WTC11 (cell line): Measurements from ENCODE around the gene CCDC134. TPM values are rescaled to one million over a fixed set of nuclear protein-coding genes. Genes with fewer than 3 reads are reported as not detected.

Experiments used
- ATAC-seq: fragments of 200-7000 bp; cut with Tn5 transposase; 2 replicates; pipeline ENCODE4 v1.10.0; 2021; ENCODE audit warnings: mild to moderate bottlenecking, moderate library complexity
- CTCF ChIA-PET: fragments of 300-600 bp; sonication (Branson Sonifier 250); formaldehyde crosslinking; loops from one replicate; lab custom pipeline; 2021; ENCODE audit warnings: antibody characterized with exemption; lab: Charles Lee
- POLR2A ChIA-PET: fragments of 350-600 bp; sonication (Branson Sonifier 250); formaldehyde crosslinking; loops from one replicate; lab custom pipeline; 2021; ENCODE audit warnings: antibody characterized with exemption; lab: Charles Lee
- DNase-seq: peaks from one replicate; pipeline ENCODE4 v3.0.0; 2021; ENCODE audit warnings: low spot score
- H3K27ac Mint-ChIP-seq: 2 replicates; pipeline ENCODE4 v1.8.0; 2021; ENCODE audit warnings: mixed read lengths
- H3K27me3 Mint-ChIP-seq: 2 replicates; pipeline ENCODE4 v1.8.0; 2021; ENCODE audit warnings: low read depth, mild to moderate bottlenecking, moderate library complexity, mixed read lengths
- H3K36me3 Mint-ChIP-seq: 2 replicates; pipeline ENCODE4 v1.8.0; 2021; ENCODE audit warnings: mixed read lengths
- H3K4me1 Mint-ChIP-seq: 2 replicates; pipeline ENCODE4 v1.8.0; 2022; ENCODE audit warnings: mixed read lengths
- H3K4me3 Mint-ChIP-seq: 2 replicates; pipeline ENCODE4 v1.8.0; 2021; ENCODE audit warnings: mild to moderate bottlenecking, moderate library complexity, mixed read lengths
- H3K9me3 Mint-ChIP-seq: 2 replicates; pipeline ENCODE4 v1.8.0; 2021; ENCODE audit warnings: mixed read lengths
- ATF1 ChIP-seq: sonication (generic); formaldehyde crosslinking; IDR thresholded peaks from 2 replicates; pipeline ENCODE4 v1.8.1; 2023; ENCODE audit warnings: mild to moderate bottlenecking, moderate library complexity, missing genetic modification reagents
- ATF6 ChIP-seq: sonication (generic); formaldehyde crosslinking; IDR thresholded peaks from 2 replicates; pipeline ENCODE4 v1.8.1; 2023; ENCODE audit warnings: mild to moderate bottlenecking, missing genetic modification reagents
- ETV6 ChIP-seq: sonication (generic); formaldehyde crosslinking; IDR thresholded peaks from 2 replicates; pipeline ENCODE4 v1.8.1; 2022; ENCODE audit warnings: mild to moderate bottlenecking, missing genetic modification reagents
- HMGA2 ChIP-seq: fragments of 250-450 bp; sonication (Bioruptor Pico); IDR thresholded peaks from 2 replicates; pipeline ENCODE4 v1.4.0; 2021; ENCODE audit warnings: mild to moderate bottlenecking, moderate library complexity
- KAT7 ChIP-seq: sonication (generic); formaldehyde crosslinking; IDR thresholded peaks from 2 replicates; pipeline ENCODE4 v1.8.1; 2023; ENCODE audit warnings: missing genetic modification reagents, mild to moderate bottlenecking, borderline replicate concordance
- NR1H2 ChIP-seq: sonication (generic); formaldehyde crosslinking; IDR thresholded peaks from 2 replicates; pipeline ENCODE4 v1.9.0; 2021; ENCODE audit warnings: mild to moderate bottlenecking, moderate library complexity, missing genetic modification reagents
- PRDM15 ChIP-seq: sonication (generic); formaldehyde crosslinking; IDR thresholded peaks from 2 replicates; pipeline ENCODE4 v1.8.0; 2022; ENCODE audit warnings: missing genetic modification reagents
- SOX15 ChIP-seq: fragments of 250-450 bp; sonication (Bioruptor Pico); IDR thresholded peaks from 2 replicates; pipeline ENCODE4 v1.9.0; 2021; ENCODE audit warnings: mild to moderate bottlenecking
- SP1 ChIP-seq: sonication (generic); formaldehyde crosslinking; conservative IDR thresholded peaks from 2 replicates; pipeline ENCODE4 v1.8.1; 2022; ENCODE audit warnings: missing genetic modification reagents
- TEAD1 ChIP-seq: sonication (generic); formaldehyde crosslinking; IDR thresholded peaks from 2 replicates; pipeline ENCODE4 v1.8.0; 2022; ENCODE audit warnings: mild to moderate bottlenecking, missing genetic modification reagents
- TP53 ChIP-seq: sonication (generic); formaldehyde crosslinking; IDR thresholded peaks from 2 replicates; pipeline ENCODE4 v1.8.1; 2023; ENCODE audit warnings: mild to moderate bottlenecking, missing genetic modification reagents
- ZBTB21 ChIP-seq: sonication (generic); formaldehyde crosslinking; IDR thresholded peaks from 2 replicates; pipeline ENCODE4 v1.8.1; 2023; ENCODE audit warnings: mild to moderate bottlenecking, missing genetic modification reagents, borderline replicate concordance
- ZNF219 ChIP-seq: sonication (generic); formaldehyde crosslinking; IDR thresholded peaks from 2 replicates; pipeline ENCODE4 v1.8.0; 2023; ENCODE audit warnings: missing genetic modification reagents, mild to moderate bottlenecking, borderline replicate concordance
- total RNA-seq: library from RNA; stranded (reverse); gene quantifications from 3 replicates; pipeline ENCODE4 v1.2.3, GENCODE V29; 2021
- TF ChIP-seq, protein P1 (sequence below): sonication (generic); formaldehyde crosslinking; IDR thresholded peaks from 2 replicates; pipeline ENCODE4 v1.8.1; 2023; ENCODE audit warnings: mild to moderate bottlenecking, missing genetic modification reagents, moderate library complexity
- TF ChIP-seq, protein P2 (sequence below): fragments of 250-450 bp; sonication (Bioruptor Pico); IDR thresholded peaks from 2 replicates; pipeline ENCODE4 v1.9.0; 2021; ENCODE audit warnings: moderate library complexity, mild to moderate bottlenecking, inconsistent platforms, borderline replicate concordance
- TF ChIP-seq, protein P3 (sequence below): sonication (generic); formaldehyde crosslinking; IDR thresholded peaks from 2 replicates; pipeline ENCODE4 v1.8.0; 2022; ENCODE audit warnings: mild to moderate bottlenecking, missing genetic modification reagents
- TF ChIP-seq, protein P4 (sequence below): sonication (generic); formaldehyde crosslinking; IDR thresholded peaks from 2 replicates; pipeline ENCODE4 v1.8.1; 2023; ENCODE audit warnings: mild to moderate bottlenecking, moderate library complexity, missing genetic modification reagents

CCDC134 gene
- total RNA-seq, 1 experiment from 2014 or later: 19.0 TPM

GRCh38 chr22:41782316-41782715 lies 18.2 kb upstream of the CCDC134 start (continued):
- TF ChIP-seq SP1 (no peak), SOX15 (no peak), NR1H2 (CRISPR knock-in tag) (no peak), HMGA2 (CRISPR knock-in tag) (no peak)

- DNase-seq: no peak
- peaks cover 6% of the 10 kb centered on the region; the same call in 1 of the 2 replicates for H3K4me1 Mint-ChIP-seq
- no peaks in the 10 kb centered on the region for H3K9me3 Mint-ChIP-seq
- no peak for ATAC-seq
- peaks cover 7% of the 10 kb centered on the region; the same call in 1 of the 2 replicates for H3K27me3 Mint-ChIP-seq
- POLR2A ChIA-PET: no interaction called here
- no peaks in the 10 kb centered on the region for H3K36me3 Mint-ChIP-seq
- no peak overlapping the region for H3K27ac Mint-ChIP-seq
- CTCF ChIA-PET: interaction anchor here (1.0 to 6.6 kb wide), 5 partner anchors 17 to 86 kb away, joined by 3 to 36 read pairs (median 7); no protein-coding TSS in a partner anchor
- no peak overlapping the region for H3K4me3 Mint-ChIP-seq
- TF ChIP-seq ZBTB21 (CRISPR knock-in tag) (no peak), ETV6 (CRISPR knock-in tag) (no peak), PRDM15 (CRISPR knock-in tag) (no peak), KAT7 (CRISPR knock-in tag) (no peak), ATF6 (no peak), TP53 (CRISPR knock-in tag) (no peak), TEAD1 (no peak), ATF1 (no peak), ZNF219 (CRISPR knock-in tag) (no peak)
- TF ChIP-seq, protein P1, sequence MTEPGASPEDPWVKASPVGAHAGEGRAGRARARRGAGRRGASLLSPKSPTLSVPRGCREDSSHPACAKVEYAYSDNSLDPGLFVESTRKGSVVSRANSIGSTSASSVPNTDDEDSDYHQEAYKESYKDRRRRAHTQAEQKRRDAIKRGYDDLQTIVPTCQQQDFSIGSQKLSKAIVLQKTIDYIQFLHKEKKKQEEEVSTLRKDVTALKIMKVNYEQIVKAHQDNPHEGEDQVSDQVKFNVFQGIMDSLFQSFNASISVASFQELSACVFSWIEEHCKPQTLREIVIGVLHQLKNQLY (CRISPR knock-in tag): no peak
- TF ChIP-seq, protein P2, sequence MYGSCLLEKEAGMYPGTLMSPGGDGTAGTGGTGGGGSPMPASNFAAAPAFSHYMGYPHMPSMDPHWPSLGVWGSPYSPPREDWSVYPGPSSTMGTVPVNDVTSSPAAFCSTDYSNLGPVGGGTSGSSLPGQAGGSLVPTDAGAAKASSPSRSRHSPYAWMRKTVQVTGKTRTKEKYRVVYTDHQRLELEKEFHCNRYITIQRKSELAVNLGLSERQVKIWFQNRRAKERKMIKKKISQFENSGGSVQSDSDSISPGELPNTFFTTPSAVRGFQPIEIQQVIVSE (CRISPR knock-in tag): no peak
- TF ChIP-seq, protein P3, sequence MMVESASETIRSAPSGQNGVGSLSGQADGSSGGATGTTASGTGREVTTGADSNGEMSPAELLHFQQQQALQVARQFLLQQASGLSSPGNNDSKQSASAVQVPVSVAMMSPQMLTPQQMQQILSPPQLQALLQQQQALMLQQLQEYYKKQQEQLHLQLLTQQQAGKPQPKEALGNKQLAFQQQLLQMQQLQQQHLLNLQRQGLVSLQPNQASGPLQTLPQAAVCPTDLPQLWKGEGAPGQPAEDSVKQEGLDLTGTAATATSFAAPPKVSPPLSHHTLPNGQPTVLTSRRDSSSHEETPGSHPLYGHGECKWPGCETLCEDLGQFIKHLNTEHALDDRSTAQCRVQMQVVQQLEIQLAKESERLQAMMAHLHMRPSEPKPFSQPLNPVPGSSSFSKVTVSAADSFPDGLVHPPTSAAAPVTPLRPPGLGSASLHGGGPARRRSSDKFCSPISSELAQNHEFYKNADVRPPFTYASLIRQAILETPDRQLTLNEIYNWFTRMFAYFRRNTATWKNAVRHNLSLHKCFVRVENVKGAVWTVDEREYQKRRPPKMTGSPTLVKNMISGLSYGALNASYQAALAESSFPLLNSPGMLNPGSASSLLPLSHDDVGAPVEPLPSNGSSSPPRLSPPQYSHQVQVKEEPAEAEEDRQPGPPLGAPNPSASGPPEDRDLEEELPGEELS (CRISPR knock-in tag): no peak
- TF ChIP-seq, protein P4, sequence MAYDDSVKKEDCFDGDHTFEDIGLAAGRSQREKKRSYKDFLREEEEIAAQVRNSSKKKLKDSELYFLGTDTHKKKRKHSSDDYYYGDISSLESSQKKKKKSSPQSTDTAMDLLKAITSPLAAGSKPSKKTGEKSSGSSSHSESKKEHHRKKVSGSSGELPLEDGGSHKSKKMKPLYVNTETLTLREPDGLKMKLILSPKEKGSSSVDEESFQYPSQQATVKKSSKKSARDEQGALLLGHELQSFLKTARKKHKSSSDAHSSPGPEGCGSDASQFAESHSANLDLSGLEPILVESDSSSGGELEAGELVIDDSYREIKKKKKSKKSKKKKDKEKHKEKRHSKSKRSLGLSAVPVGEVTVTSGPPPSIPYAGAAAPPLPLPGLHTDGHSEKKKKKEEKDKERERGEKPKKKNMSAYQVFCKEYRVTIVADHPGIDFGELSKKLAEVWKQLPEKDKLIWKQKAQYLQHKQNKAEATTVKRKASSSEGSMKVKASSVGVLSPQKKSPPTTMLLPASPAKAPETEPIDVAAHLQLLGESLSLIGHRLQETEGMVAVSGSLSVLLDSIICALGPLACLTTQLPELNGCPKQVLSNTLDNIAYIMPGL (CRISPR knock-in tag): no peak
These were observed 17.7 kb upstream of the CCDC134 start for GRCh38 chr22:41782751-41783150.
